HL-60 (cell line): ENCODE measurements around the gene KCNJ1.
A peak's percentile ranks its signal among the peaks of the same experiment; 100 is the strongest.

Experiments
- DNase-seq, 2 experiments: peaks; one replicate each; pipeline ENCODE4 v3.0.0-alpha.2; 2010 to 2020; ENCODE audit warnings: low read depth in 1 of 2, low spot score in 1 of 2
- H3K27ac ChIP-seq: fragments of 250-450 bp; sonication (Bioruptor Pico); replicated peaks from 2 replicates; pipeline ENCODE4 v1.5.1; 2020; ENCODE audit warnings: mild to moderate bottlenecking, moderate library complexity
- H3K27me3 ChIP-seq: fragments of 250-450 bp; sonication (Bioruptor Pico); 2 replicates; pipeline ENCODE4 v1.5.1; 2021; ENCODE audit warnings: mild to moderate bottlenecking, moderate library complexity; ENCODE audit not compliant: insufficient read depth, poor library complexity, severe bottlenecking
- H3K4me3 ChIP-seq: replicated peaks from 2 replicates; pipeline ENCODE4 v1.5.1; 2011; ENCODE audit warnings: mild to moderate bottlenecking, control low read depth, low read length; ENCODE audit not compliant: insufficient read depth
- CTCF ChIP-seq: IDR thresholded peaks from one replicate; pipeline ENCODE4 v1.5.1; 2011; ENCODE audit warnings: low read length, control low read depth, inconsistent platforms; ENCODE audit not compliant: insufficient read depth
- GABPA ChIP-seq: IDR thresholded peaks from 2 replicates; pipeline ENCODE4 v1.6.1; 2012; ENCODE audit warnings: low read depth
- POLR2AphosphoS5 ChIP-seq: IDR thresholded peaks from 2 replicates; pipeline ENCODE4 v1.6.1; 2012; ENCODE audit warnings: low read depth
- REST ChIP-seq: IDR thresholded peaks from 2 replicates; pipeline ENCODE4 v1.6.1; 2012; ENCODE audit warnings: low read depth; ENCODE audit not compliant: insufficient replicate concordance
- SPI1 ChIP-seq: IDR thresholded peaks from 2 replicates; pipeline ENCODE4 v1.6.1; 2012; ENCODE audit warnings: low read depth, mild to moderate bottlenecking, borderline replicate concordance

The KCNJ1 gene

GRCh38 chr11:128819198-128819597, 47.9 kb downstream of the KCNJ1 start:
- Histone ChIP-seq H3K27me3 (no peaks in the 10 kb centered on the region), H3K27ac (no peak overlapping the region), H3K4me3 (no peak overlapping the region)
- TF ChIP-seq SPI1 = no peak
- TF ChIP-seq REST = no peak
- TF ChIP-seq GABPA = no peak
- no peak for TF ChIP-seq CTCF
- TF ChIP-seq POLR2AphosphoS5 = no peak
- no peak for DNase-seq

GRCh38 chr11:128814856-128815705, 52.0 kb downstream of the KCNJ1 start:
- no peaks in the 10 kb centered on the region for H3K27me3 ChIP-seq
- DNase-seq = peak in 1 of 2 experiments; percentile 54
- TF ChIP-seq GABPA = no peak
- TF ChIP-seq SPI1 = peak; percentile 41; the same call in 1 of the 2 replicates
- H3K27ac ChIP-seq = no peak overlapping the region
- no peak overlapping the region for H3K4me3 ChIP-seq

GRCh38 chr11:128813729-128814128, 53.4 kb downstream of the KCNJ1 start:
- no peaks in the 10 kb centered on the region for H3K27me3 ChIP-seq
- no peak for DNase-seq
- no peak overlapping the region for H3K27ac ChIP-seq
- TF ChIP-seq CTCF (no peak), POLR2AphosphoS5 (no peak), REST (no peak), GABPA (no peak), SPI1 (no peak)
- H3K4me3 ChIP-seq = no peak overlapping the region

GRCh38 chr11:128810784-128811514, 56.1 kb downstream of the KCNJ1 start:
- no peak overlapping the region for H3K27ac ChIP-seq
- TF ChIP-seq GABPA (no peak), SPI1 (no peak), POLR2AphosphoS5 (no peak), REST (no peak), CTCF (no peak)
- DNase-seq = no peak
- H3K4me3 ChIP-seq = no peak overlapping the region
- H3K27me3 ChIP-seq = no peaks in the 10 kb centered on the region
